ENCODE results near the gene VAPA. TPM values are rescaled to one million over a fixed set of nuclear protein-coding genes. Genes with fewer than 3 reads are reported as not detected.

Gene VAPA
- total and polyA plus RNA-seq, 12 donors, result 33.2 to 269 (median 219) TPM

GRCh38 chr18:9876867-9877654 lies 36.8 kb upstream of the VAPA start:
- Histone ChIP-seq H3K27me3 (no peaks in the 10 kb centered on the region), H3K4me3 (peak overlapping the region in 7 of 10 donors; percentile 5 to 36 (median 30)), H3K9me3 (no peaks in the 10 kb centered on the region), H3K27ac (peak overlapping the region in 8 of 10 donors; percentile 27 to 74 (median 60)), H3K4me1 (peaks cover 0 to 19% (median 13%) of the 10 kb centered on the region in 9 donors), H3K36me3 (no peaks in the 10 kb centered on the region)
- DNase-seq (peak in 1 of 2 donors; percentile 41), ATAC-seq (peak; percentile 69 to 90 (median 85))
- intact Hi-C loops (cut with DNase I), result loop anchor here in 1 of 10 donors (2.0 kb wide), 1 partner anchor 36 kb away; no protein-coding TSS in a partner anchor
- 24 to 32% methylated on average over 9 of the region's 9 CpGs for WGBS, 2 donors
- TF ChIP-seq CTCF (IDR thresholded peaks at IDR 0.05), result no peak

GRCh38 chr18:9877655-9878014 lies 36.2 kb upstream of the VAPA start:
- Histone ChIP-seq H3K4me3 (peak overlapping the region in 5 of 10 donors; percentile 26 to 36 (median 34)), H3K9me3 (no peaks in the 10 kb centered on the region), H3K4me1 (peaks cover 0 to 19% (median 13%) of the 10 kb centered on the region in 9 donors), H3K27ac (peak overlapping the region in 6 of 10 donors; percentile 49 to 74 (median 60)), H3K36me3 (no peaks in the 10 kb centered on the region), H3K27me3 (no peaks in the 10 kb centered on the region)
- TF ChIP-seq CTCF (IDR thresholded peaks at IDR 0.05), result no peak
- intact Hi-C loops (cut with DNase I), result loop anchor here in 1 of 10 donors (2.0 kb wide), 1 partner anchor 35 kb away; no protein-coding TSS in a partner anchor
- no peak for ATAC-seq
- DNase-seq, result no peak

- peaks cover 0 to 19% (median 13%) of the 10 kb centered on the region in 9 donors for H3K4me1 ChIP-seq
- WGBS, 2 donors, result 91 to 93% methylated on average over 1 of the region's 1 CpG
- H3K9me3 ChIP-seq, result no peaks in the 10 kb centered on the region
- H3K36me3 ChIP-seq, result no peaks in the 10 kb centered on the region
- intact Hi-C loops (cut with DNase I), result no loop called here
- peak overlapping the region in 1 of 10 donors; percentile 60 for H3K27ac ChIP-seq
- H3K4me3 ChIP-seq, result no peak overlapping the region
- no peak for TF ChIP-seq CTCF (IDR thresholded peaks at IDR 0.05)
- H3K27me3 ChIP-seq, result no peaks in the 10 kb centered on the region
- DNase-seq (no peak), ATAC-seq (no peak)
Measured at GRCh38 chr18:9878095-9878494, 35.7 kb upstream of the VAPA start.

- WGBS, 2 donors, result 95 to 96% methylated on average over 6 of the region's 6 CpGs
- Histone ChIP-seq H3K36me3 (no peaks in the 10 kb centered on the region), H3K9me3 (no peaks in the 10 kb centered on the region), H3K4me3 (no peak overlapping the region), H3K4me1 (peaks cover 0 to 19% (median 13%) of the 10 kb centered on the region in 9 donors), H3K27ac (no peak overlapping the region), H3K27me3 (no peaks in the 10 kb centered on the region)
- ATAC-seq, result no peak
- no peak for DNase-seq
- TF ChIP-seq CTCF (IDR thresholded peaks at IDR 0.05), result no peak
- intact Hi-C loops (cut with DNase I), result no loop called here
Measured at GRCh38 chr18:9878783-9879242, 35.0 kb upstream of the VAPA start.
